Vagina (tissue), 2 donors: Measurements from ENCODE around the gene ADAMTSL5. TPM values are rescaled to one million over a fixed set of nuclear protein-coding genes. Genes with fewer than 3 reads are reported as not detected.

Source experiments
- DNase-seq, 2 donors: peaks; one replicate each; pipeline ENCODE4 v3.0.0-alpha.2; 2017; ENCODE audit errors: extremely low spot score in 2 of 2
- H3K27ac ChIP-seq: fragments of 200-600 bp; sonication (generic); one replicate; pipeline ENCODE4 v1.5.1; 2019
- H3K27me3 ChIP-seq: fragments of 200-600 bp; sonication (generic); one replicate; pipeline ENCODE4 v1.5.1; 2019
- H3K36me3 ChIP-seq, 2 donors: fragments of 200-600 bp; sonication (generic); one replicate each; pipeline ENCODE4 v1.5.1; 2017 to 2019
- H3K4me1 ChIP-seq: fragments of 200-600 bp; sonication (generic); one replicate; pipeline ENCODE4 v1.5.1; 2019
- H3K4me3 ChIP-seq, 2 donors: fragments of 200-600 bp; sonication (generic); 1 replicate in 1 of 2; 2 replicates in 1 of 2; pipeline ENCODE4 v1.5.1; 2016 to 2019
- H3K9me3 ChIP-seq: fragments of 200-600 bp; sonication (generic); one replicate; pipeline ENCODE4 v1.5.1; 2019
- CTCF ChIP-seq, 3 experiments: fragments of 450-650 bp in 2 of 3; fragments of 200-600 bp in 1 of 3; sonication (generic) in 1 of 3; IDR thresholded peaks; one replicate each; pipeline ENCODE4 v1.5.1; 2017 to 2019; ENCODE audit warnings: antibody characterized with exemption in 3 of 3, mild to moderate bottlenecking in 2 of 3, moderate library complexity in 2 of 3
- POLR2A ChIP-seq, 2 donors: fragments of 450-650 bp; IDR thresholded peaks; one replicate each; pipeline ENCODE4 v1.6.1; 2017; ENCODE audit warnings: antibody characterized with exemption in 2 of 2, mild to moderate bottlenecking in 2 of 2, moderate library complexity in 2 of 2
- POLR2AphosphoS5 ChIP-seq, 2 donors: sonication (generic); formaldehyde crosslinking; IDR thresholded peaks; one replicate each; pipeline ENCODE4 v1.9.0; 2017; ENCODE audit warnings: antibody characterized with exemption in 2 of 2, mild to moderate bottlenecking in 2 of 2, low read depth in 1 of 2; ENCODE audit not compliant: insufficient read depth in 1 of 2
- intact Hi-C: fragments of 100-400 bp; cut with DNase I; formaldehyde crosslinking; loops from one replicate; pipeline ENCODE4 v1.15.1; 2023
- total RNA-seq: library from RNA; depleted of rRNA; stranded (reverse); fragments of >200 nt; gene quantifications from one replicate; pipeline ENCODE4 v1.2.3, GENCODE V29; 2016

ADAMTSL5 gene
- total RNA-seq, 1 donor from 2014 or later = 22.6 TPM

- Histone ChIP-seq H3K27ac (no peak overlapping the region), H3K4me3 (no peak overlapping the region)
- intact Hi-C loops = no loop called here
These were observed 47.4 kb downstream of the ADAMTSL5 start for GRCh38 chr19:1465191-1466016.

GRCh38 chr19:1461862-1462261 lies 51.0 kb downstream of the ADAMTSL5 start:
- DNase-seq = no peak
- no peak overlapping the region for H3K4me3 ChIP-seq
- H3K9me3 ChIP-seq = no peaks in the 10 kb centered on the region
- no peaks in the 10 kb centered on the region for H3K27me3 ChIP-seq
- H3K27ac ChIP-seq = no peak overlapping the region
- H3K4me1 ChIP-seq = peaks cover 15% of the 10 kb centered on the region
- intact Hi-C loops = no loop called here
- TF ChIP-seq POLR2AphosphoS5 (IDR thresholded peaks at IDR 0.05; ENCODE audit: insufficient read depth in 1 of 2, low read depth in 1 of 2) (no peak), CTCF (IDR thresholded peaks at IDR 0.05) (no peak), POLR2A (IDR thresholded peaks at IDR 0.05) (no peak)
- H3K36me3 ChIP-seq = no peaks in the 10 kb centered on the region

More at GRCh38 chr19:1465191-1466016, 47.4 kb downstream of the ADAMTSL5 start:
- no peak for DNase-seq
- Histone ChIP-seq H3K27me3 (no peaks in the 10 kb centered on the region), H3K4me1 (peaks cover 41% of the 10 kb centered on the region), H3K9me3 (no peaks in the 10 kb centered on the region), H3K36me3 (no peaks in the 10 kb centered on the region)
- no peak for TF ChIP-seq POLR2A (IDR thresholded peaks at IDR 0.05)
- TF ChIP-seq POLR2AphosphoS5 (IDR thresholded peaks at IDR 0.05; ENCODE audit: insufficient read depth in 1 of 2, low read depth in 1 of 2) = no peak
- TF ChIP-seq CTCF (IDR thresholded peaks at IDR 0.05) = no peak

DNA sequence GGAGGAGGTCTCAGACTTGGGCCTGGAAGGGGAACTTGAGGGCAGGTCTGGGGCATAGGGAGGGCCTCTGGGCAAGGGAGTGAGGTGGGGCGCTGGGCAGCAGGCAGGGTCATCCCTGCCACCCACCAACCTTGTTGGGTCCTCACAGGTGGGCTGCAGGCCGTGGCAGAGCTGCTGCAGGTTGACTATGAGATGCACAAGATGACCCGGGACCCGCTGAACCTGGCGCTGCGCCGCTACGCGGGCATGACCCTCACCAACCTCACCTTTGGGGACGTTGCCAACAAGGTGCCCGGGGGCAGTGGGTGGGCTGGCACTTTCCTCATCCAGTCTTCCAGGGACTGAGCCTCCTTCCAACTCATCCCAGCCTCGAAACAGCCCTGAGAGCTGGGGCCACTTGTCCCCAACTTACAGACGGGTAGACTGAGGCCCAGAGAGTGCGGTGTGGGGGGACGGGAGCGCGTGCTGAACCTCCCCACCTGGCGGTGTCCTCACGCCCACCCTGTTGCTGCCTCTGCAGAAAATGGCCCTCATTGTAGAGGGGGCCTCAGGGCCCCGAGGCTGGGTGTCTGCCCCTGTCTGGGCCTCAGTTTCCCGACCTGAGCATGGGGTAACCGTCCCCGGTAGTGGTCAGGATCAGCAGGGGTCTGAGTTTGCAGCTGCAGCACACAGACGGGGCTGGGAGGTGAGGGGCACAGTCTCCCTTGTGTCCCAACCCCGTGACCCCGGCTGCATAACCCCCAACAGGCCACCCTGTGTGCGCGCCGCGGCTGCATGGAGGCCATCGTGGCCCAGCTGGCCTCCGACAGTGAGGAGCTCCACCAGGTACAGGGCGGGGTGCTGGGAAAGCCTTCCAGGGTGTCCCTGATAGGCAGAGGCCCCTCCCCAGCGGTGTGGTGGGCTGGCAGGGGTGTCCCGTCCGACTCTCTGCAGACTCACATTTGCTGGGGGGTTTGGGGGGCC lies 52.5 kb downstream of the ADAMTSL5 start:
- TF ChIP-seq POLR2AphosphoS5 (IDR thresholded peaks at IDR 0.05; ENCODE audit: insufficient read depth in 1 of 2, low read depth in 1 of 2) = no peak
- TF ChIP-seq CTCF (IDR thresholded peaks at IDR 0.05) = no peak
- no peak for TF ChIP-seq POLR2A (IDR thresholded peaks at IDR 0.05)
- H3K27ac ChIP-seq = no peak overlapping the region
- H3K4me1 ChIP-seq = peaks cover 14% of the 10 kb centered on the region
- peaks cover 5% of the 10 kb centered on the region for H3K27me3 ChIP-seq
- no peak overlapping the region for H3K4me3 ChIP-seq
- H3K9me3 ChIP-seq = no peaks in the 10 kb centered on the region
- intact Hi-C loops = no loop called here
- no peak for DNase-seq
- H3K36me3 ChIP-seq = no peaks in the 10 kb centered on the region

DNA sequence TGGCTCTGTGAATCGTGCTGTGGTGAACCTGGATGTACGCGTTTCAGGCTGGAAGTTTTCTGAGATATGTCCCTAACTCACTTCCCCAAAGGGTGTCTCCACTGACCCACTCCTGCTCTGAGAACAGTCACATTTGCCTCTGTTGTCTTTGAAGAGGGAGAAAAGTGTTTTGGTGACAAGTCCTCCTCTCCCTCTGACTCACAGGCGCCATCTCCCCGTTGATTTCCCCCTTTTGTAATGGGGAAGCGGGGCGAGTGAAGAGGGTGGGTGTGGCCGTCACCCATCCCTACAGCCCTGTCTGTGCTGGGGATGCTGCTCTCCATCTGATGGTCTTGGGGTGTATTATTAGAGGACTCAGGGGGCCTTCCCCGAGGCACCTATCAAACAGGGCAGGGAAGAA lies 53.3 kb downstream of the ADAMTSL5 start:
- no peak for DNase-seq
- TF ChIP-seq CTCF (IDR thresholded peaks at IDR 0.05) (no peak), POLR2A (IDR thresholded peaks at IDR 0.05) (no peak), POLR2AphosphoS5 (IDR thresholded peaks at IDR 0.05; ENCODE audit: insufficient read depth in 1 of 2, low read depth in 1 of 2) (no peak)
- no peaks in the 10 kb centered on the region for H3K36me3 ChIP-seq
- H3K27ac ChIP-seq = no peak overlapping the region
- H3K9me3 ChIP-seq = no peaks in the 10 kb centered on the region
- H3K4me3 ChIP-seq = no peak overlapping the region
- peaks cover 5% of the 10 kb centered on the region for H3K27me3 ChIP-seq
- H3K4me1 ChIP-seq = peaks cover 18% of the 10 kb centered on the region
- intact Hi-C loops = no loop called here
